Cardiac fibroblast (primary cell): ENCODE measurements around the gene LBP.

ENCODE experiments used
- DNase-seq, 2 donors: peaks; one replicate each; pipeline versions ENCODE4 v3.0.0 to v3.0.0-alpha.2; 2010; ENCODE audit warnings: low read depth in 2 of 2
- H3K4me3 ChIP-seq, 2 donors: replicated peaks in 1 of 2; 1 replicate in 1 of 2; 2 replicates in 1 of 2; pipeline ENCODE4 v1.5.1; 2011; ENCODE audit warnings: low read depth in 2 of 2, low read length in 2 of 2, mild to moderate bottlenecking in 2 of 2, moderate library complexity in 1 of 2
- CTCF ChIP-seq: IDR thresholded peaks from one replicate; pipeline ENCODE4 v1.5.1; 2011; ENCODE audit warnings: low read depth, mild to moderate bottlenecking, low read length, inconsistent platforms

The LBP gene

GRCh38 chr20:38330638-38331037 lies 15.6 kb upstream of the LBP start:
- no peak for TF ChIP-seq CTCF
- DNase-seq = no peak

GRCh38 chr20:38331245-38331644 lies 15.0 kb upstream of the LBP start:
- DNase-seq = no peak
- no peak for TF ChIP-seq CTCF
- no peak overlapping the region for H3K4me3 ChIP-seq

More at GRCh38 chr20:38330638-38331037, 15.6 kb upstream of the LBP start:
- no peak overlapping the region for H3K4me3 ChIP-seq

GRCh38 chr20:38331814-38332213 lies 14.5 kb upstream of the LBP start:
- TF ChIP-seq CTCF = no peak
- H3K4me3 ChIP-seq = no peak overlapping the region
- DNase-seq = no peak

- DNase-seq = no peak
- no peak for TF ChIP-seq CTCF
- H3K4me3 ChIP-seq = no peak overlapping the region
These were observed 12.3 kb upstream of the LBP start for GRCh38 chr20:38334016-38334415.

GRCh38 chr20:38336726-38337125 lies 9.6 kb upstream of the LBP start:
- no peak for TF ChIP-seq CTCF
- no peak overlapping the region for H3K4me3 ChIP-seq
- no peak for DNase-seq

GRCh38 chr20:38337561-38338140 lies 8.6 kb upstream of the LBP start:
- TF ChIP-seq CTCF = peak; percentile 51
- DNase-seq = peak; percentile 21 to 35

More at GRCh38 chr20:38337561-38338140, 8.6 kb upstream of the LBP start:
- no peak overlapping the region for H3K4me3 ChIP-seq
